HepG2 (cell line): Measurements from ENCODE around the gene MYL11. TPM values are rescaled to one million over a fixed set of nuclear protein-coding genes. Genes with fewer than 3 reads are reported as not detected.

ENCODE experiments used
- FOXK2 ChIP-seq: fragments of 450-650 bp; IDR thresholded peaks from 2 replicates; pipeline ENCODE4 v1.6.1; 2016
- GZF1 ChIP-seq: sonication (generic); formaldehyde crosslinking; IDR thresholded peaks from 2 replicates; pipeline ENCODE4 v1.5.1; 2020; ENCODE audit warnings: mild to moderate bottlenecking, missing genetic modification reagents
- HOXA7 ChIP-seq: sonication (generic); formaldehyde crosslinking; IDR thresholded peaks from 2 replicates; pipeline ENCODE4 v1.8.1; 2022; ENCODE audit warnings: mild to moderate bottlenecking, missing genetic modification reagents, moderate library complexity
- KDM6A ChIP-seq: IDR thresholded peaks from 2 replicates; pipeline ENCODE4 v1.6.1; 2016; ENCODE audit warnings: low read depth
- PAXIP1 ChIP-seq: sonication (generic); formaldehyde crosslinking; conservative IDR thresholded peaks from 2 replicates; pipeline ENCODE4 v1.4.0; 2020; ENCODE audit warnings: mild to moderate bottlenecking, missing genetic modification reagents, moderate library complexity
- PCBP1 ChIP-seq: fragments of 200-400 bp; formaldehyde crosslinking; IDR thresholded peaks from 2 replicates; pipeline ENCODE4 v1.6.1; 2017; ENCODE audit warnings: mild to moderate bottlenecking, low read depth, low read length, borderline replicate concordance
- SRSF1 ChIP-seq: fragments of 200-400 bp; formaldehyde crosslinking; optimal IDR thresholded peaks from 2 replicates; pipeline ENCODE3; 2017; ENCODE audit warnings: mild to moderate bottlenecking, low read depth, low read length, moderate library complexity
- U2AF2 ChIP-seq: fragments of 200-400 bp; formaldehyde crosslinking; IDR thresholded peaks from 2 replicates; pipeline ENCODE4 v1.6.1; 2017; ENCODE audit warnings: low read depth, mild to moderate bottlenecking, low read length
- YEATS4 ChIP-seq: sonication (generic); formaldehyde crosslinking; IDR thresholded peaks from 2 replicates; pipeline ENCODE4 v1.4.0; 2020; ENCODE audit warnings: missing genetic modification reagents, borderline replicate concordance
- ZBTB39 ChIP-seq: sonication (generic); formaldehyde crosslinking; IDR thresholded peaks from 2 replicates; pipeline ENCODE4 v1.5.0; 2020; ENCODE audit warnings: missing genetic modification reagents
- ZFP36 ChIP-seq: fragments of 150-350 bp; IDR thresholded peaks from 2 replicates; pipeline ENCODE4 v1.6.1; 2018; ENCODE audit warnings: borderline replicate concordance, low read length, low read depth; ENCODE audit not compliant: partially characterized antibody
- ZNF34 ChIP-seq: sonication (generic); formaldehyde crosslinking; IDR thresholded peaks from 2 replicates; pipeline ENCODE4 v1.4.0; 2020; ENCODE audit warnings: mild to moderate bottlenecking, missing genetic modification reagents, borderline replicate concordance
- ZNF816 ChIP-seq: sonication (generic); formaldehyde crosslinking; IDR thresholded peaks from 2 replicates; pipeline ENCODE4 v1.8.0; 2022; ENCODE audit warnings: missing genetic modification reagents, mild to moderate bottlenecking, borderline replicate concordance
- polyA plus RNA-seq, 8 experiments: library from polyadenylated mRNA; depleted of rRNA in 3 of 8; stranded (reverse) in 7 of 8; unstranded in 1 of 8; fragments of >200 nt; fragmentation: Illumina TruSeq in 4 of 8; extraction: Trizol in 4 of 8; gene quantifications; 2 replicates each; pipeline versions ENCODE4 v1.2.1 to v1.2.3, GENCODE V29; 2011 to 2016; ENCODE audit warnings: low read depth in 4 of 8, missing spikeins in 1 of 8, mixed read lengths in 1 of 8; ENCODE audit not compliant: insufficient read depth in 1 of 8
- total RNA-seq, 5 experiments: library from RNA; depleted of rRNA; stranded (reverse); fragments of >200 nt; fragmentation: Illumina TruSeq; extraction: Trizol; gene quantifications; 2 replicates each; pipeline ENCODE4 v1.2.3, GENCODE V29; 2016; ENCODE audit warnings: low read depth in 1 of 5
- TF ChIP-seq, protein P1 (sequence below): sonication (generic); formaldehyde crosslinking; IDR thresholded peaks from 2 replicates; pipeline ENCODE4 v1.4.0; 2020; ENCODE audit warnings: missing genetic modification reagents
- TF ChIP-seq, protein P2 (sequence below): sonication (generic); formaldehyde crosslinking; IDR thresholded peaks from 2 replicates; pipeline ENCODE4 v1.4.0; 2020; ENCODE audit warnings: missing genetic modification reagents, mild to moderate bottlenecking, borderline replicate concordance
- TF ChIP-seq, protein P3 (sequence below): sonication (generic); formaldehyde crosslinking; IDR thresholded peaks from 2 replicates; pipeline ENCODE4 v1.8.1; 2023; ENCODE audit warnings: missing genetic modification reagents, mild to moderate bottlenecking, borderline replicate concordance

The MYL11 gene
- total and polyA plus RNA-seq, 2 of the 13 experiments (the other 11 are each of a cell fraction or from before 2014, with no cell fraction given): not detected

- TF ChIP-seq PAXIP1 (CRISPR knock-in tag) (peak; percentile 48; the same call in 1 of the 2 replicates), ZNF816 (CRISPR knock-in tag) (peak; percentile 58; the same call in 1 of the 2 replicates), ZNF34 (CRISPR knock-in tag) (peak; percentile 88; the same call in 1 of the 2 replicates), FOXK2 (no peak), ZBTB39 (CRISPR knock-in tag) (0 out of 2 replicates have a peak, but pooled peaks have one; percentile 65), GZF1 (no peak), YEATS4 (CRISPR knock-in tag) (peak; percentile 80), U2AF2 (no peak), KDM6A (CRISPR knock-in tag) (no peak), ZFP36 (no peak), HOXA7 (no peak), SRSF1 (peak; percentile 38), PCBP1 (peak; percentile 34; the same call in 1 of the 2 replicates)
- TF ChIP-seq, protein P1, sequence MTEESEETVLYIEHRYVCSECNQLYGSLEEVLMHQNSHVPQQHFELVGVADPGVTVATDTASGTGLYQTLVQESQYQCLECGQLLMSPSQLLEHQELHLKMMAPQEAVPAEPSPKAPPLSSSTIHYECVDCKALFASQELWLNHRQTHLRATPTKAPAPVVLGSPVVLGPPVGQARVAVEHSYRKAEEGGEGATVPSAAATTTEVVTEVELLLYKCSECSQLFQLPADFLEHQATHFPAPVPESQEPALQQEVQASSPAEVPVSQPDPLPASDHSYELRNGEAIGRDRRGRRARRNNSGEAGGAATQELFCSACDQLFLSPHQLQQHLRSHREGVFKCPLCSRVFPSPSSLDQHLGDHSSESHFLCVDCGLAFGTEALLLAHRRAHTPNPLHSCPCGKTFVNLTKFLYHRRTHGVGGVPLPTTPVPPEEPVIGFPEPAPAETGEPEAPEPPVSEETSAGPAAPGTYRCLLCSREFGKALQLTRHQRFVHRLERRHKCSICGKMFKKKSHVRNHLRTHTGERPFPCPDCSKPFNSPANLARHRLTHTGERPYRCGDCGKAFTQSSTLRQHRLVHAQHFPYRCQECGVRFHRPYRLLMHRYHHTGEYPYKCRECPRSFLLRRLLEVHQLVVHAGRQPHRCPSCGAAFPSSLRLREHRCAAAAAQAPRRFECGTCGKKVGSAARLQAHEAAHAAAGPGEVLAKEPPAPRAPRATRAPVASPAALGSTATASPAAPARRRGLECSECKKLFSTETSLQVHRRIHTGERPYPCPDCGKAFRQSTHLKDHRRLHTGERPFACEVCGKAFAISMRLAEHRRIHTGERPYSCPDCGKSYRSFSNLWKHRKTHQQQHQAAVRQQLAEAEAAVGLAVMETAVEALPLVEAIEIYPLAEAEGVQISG: peak; percentile 99
- TF ChIP-seq, protein P2, sequence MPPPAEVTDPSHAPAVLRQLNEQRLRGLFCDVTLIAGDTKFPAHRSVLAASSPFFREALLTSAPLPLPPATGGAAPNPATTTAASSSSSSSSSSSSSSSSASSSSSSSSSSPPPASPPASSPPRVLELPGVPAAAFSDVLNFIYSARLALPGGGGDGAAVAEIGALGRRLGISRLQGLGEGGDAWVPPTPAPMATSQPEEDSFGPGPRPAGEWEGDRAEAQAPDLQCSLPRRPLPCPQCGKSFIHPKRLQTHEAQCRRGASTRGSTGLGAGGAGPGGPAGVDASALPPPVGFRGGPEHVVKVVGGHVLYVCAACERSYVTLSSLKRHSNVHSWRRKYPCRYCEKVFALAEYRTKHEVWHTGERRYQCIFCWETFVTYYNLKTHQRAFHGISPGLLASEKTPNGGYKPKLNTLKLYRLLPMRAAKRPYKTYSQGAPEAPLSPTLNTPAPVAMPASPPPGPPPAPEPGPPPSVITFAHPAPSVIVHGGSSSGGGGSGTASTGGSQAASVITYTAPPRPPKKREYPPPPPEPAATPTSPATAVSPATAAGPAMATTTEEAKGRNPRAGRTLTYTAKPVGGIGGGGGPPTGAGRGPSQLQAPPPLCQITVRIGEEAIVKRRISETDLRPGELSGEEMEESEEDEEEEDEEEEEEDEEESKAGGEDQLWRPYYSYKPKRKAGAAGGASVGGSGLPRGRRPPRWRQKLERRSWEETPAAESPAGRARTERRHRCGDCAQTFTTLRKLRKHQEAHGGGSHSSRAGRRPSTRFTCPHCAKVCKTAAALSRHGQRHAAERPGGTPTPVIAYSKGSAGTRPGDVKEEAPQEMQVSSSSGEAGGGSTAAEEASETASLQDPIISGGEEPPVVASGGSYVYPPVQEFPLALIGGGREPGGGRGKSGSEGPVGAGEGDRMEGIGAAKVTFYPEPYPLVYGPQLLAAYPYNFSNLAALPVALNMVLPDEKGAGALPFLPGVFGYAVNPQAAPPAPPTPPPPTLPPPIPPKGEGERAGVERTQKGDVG (CRISPR knock-in tag): no peak; the same call in 1 of the 2 replicates
- TF ChIP-seq, protein P3, sequence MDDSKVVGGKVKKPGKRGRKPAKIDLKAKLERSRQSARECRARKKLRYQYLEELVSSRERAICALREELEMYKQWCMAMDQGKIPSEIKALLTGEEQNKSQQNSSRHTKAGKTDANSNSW (CRISPR knock-in tag): no peak
These were observed 20.8 kb downstream of the MYL11 start, which contains the start of gene ZNF48 (continued) for GRCh38 chr16:30395155-30395991.
